ENCODE data around the gene DTNA. TPM values are rescaled to one million over a fixed set of nuclear protein-coding genes. Genes with fewer than 3 reads are reported as not detected.

DTNA gene
- total RNA-seq, 2 donors from 2014 or later: 10.7 to 76.2 TPM

DNA sequence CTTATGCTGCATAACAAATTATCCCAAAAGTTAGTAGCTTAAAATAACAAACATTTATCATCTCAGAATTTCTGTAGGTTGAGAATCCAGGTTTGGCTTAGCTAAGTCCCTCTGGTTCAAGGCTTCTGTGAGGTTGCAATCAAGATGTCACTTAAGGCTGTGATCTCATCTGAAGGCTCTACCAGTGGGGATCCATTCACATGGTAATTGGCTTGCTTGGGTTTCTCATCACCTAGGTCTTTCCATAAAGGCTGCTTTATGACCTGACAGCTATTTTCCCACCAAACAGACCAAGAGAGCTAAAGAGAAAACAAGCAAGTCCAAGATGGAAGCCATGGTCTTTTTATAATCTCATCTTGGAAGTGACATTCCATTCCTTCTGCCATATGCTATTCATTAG is 137.3 kb downstream of the DTNA start:
- Histone ChIP-seq H3K27ac (no peak overlapping the region), H3K9me3 (no peaks in the 10 kb centered on the region), H3K36me3 (no peaks in the 10 kb centered on the region), H3K4me1 (replicated peaks) (no peaks in the 10 kb centered on the region), H3K4me3 (no peak overlapping the region), H3K27me3 (replicated peaks; ENCODE audit: insufficient read depth) (no peaks in the 10 kb centered on the region)
- intact Hi-C loops (cut with DNase I): no loop called here
- no peak for DNase-seq (ENCODE audit: low spot score)
- no peak for TF ChIP-seq POLR2AphosphoS5 (IDR thresholded peaks at IDR 0.05)
- no peak for TF ChIP-seq POLR2A (IDR thresholded peaks at IDR 0.05)
- TF ChIP-seq, protein P1, sequence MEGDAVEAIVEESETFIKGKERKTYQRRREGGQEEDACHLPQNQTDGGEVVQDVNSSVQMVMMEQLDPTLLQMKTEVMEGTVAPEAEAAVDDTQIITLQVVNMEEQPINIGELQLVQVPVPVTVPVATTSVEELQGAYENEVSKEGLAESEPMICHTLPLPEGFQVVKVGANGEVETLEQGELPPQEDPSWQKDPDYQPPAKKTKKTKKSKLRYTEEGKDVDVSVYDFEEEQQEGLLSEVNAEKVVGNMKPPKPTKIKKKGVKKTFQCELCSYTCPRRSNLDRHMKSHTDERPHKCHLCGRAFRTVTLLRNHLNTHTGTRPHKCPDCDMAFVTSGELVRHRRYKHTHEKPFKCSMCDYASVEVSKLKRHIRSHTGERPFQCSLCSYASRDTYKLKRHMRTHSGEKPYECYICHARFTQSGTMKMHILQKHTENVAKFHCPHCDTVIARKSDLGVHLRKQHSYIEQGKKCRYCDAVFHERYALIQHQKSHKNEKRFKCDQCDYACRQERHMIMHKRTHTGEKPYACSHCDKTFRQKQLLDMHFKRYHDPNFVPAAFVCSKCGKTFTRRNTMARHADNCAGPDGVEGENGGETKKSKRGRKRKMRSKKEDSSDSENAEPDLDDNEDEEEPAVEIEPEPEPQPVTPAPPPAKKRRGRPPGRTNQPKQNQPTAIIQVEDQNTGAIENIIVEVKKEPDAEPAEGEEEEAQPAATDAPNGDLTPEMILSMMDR (IDR thresholded peaks at IDR 0.05): no peak

DNA sequence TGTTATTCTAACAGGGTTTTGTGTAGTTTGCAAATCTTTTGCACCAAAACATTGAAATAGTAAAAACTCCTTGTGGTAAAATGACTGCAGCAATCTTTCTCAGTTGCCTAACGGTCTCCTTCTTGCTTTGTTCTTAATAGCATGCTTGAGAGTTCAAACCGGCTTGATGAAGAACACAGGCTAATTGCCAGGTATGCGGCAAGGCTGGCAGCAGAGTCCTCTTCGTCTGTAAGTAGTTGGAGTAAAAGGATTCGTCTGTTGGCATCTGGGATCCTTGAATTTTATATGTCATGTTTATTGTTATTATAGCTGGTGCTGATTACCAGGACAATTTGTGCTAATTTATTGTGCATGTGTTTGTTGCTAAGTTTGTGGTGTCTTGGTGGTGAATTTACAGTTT is 138.1 kb downstream of the DTNA start:
- 29% methylated on average over 5 of the region's 5 CpGs for WGBS
- no peaks in the 10 kb centered on the region for H3K36me3 ChIP-seq
- intact Hi-C loops (cut with DNase I): no loop called here

DNA sequence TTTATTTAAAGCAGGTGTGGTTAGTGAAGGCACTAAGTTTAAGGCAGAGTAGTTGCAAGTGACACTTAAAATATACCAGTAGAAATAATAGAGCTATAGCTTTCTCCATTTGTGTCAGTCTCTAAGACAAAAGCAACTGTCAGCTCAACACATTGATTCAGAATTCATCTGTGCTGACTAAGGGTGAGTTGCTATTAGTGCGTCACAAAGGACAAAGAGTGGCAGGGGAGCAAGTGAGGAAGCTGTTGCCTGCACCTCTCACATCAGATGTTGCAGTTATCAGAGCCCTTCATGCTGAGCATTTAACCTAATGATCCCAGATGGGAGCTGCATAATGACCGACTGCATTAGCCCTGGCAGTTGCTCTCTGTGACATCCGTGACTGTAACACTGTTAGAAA is 138.6 kb downstream of the DTNA start:
- intact Hi-C loops (cut with DNase I): no loop called here
- Histone ChIP-seq H3K9me3 (no peaks in the 10 kb centered on the region), H3K27me3 (replicated peaks; ENCODE audit: insufficient read depth) (no peaks in the 10 kb centered on the region), H3K36me3 (no peaks in the 10 kb centered on the region), H3K4me3 (no peak overlapping the region), H3K4me1 (replicated peaks) (no peaks in the 10 kb centered on the region), H3K27ac (no peak overlapping the region)
- no peak for DNase-seq (ENCODE audit: low spot score)
- WGBS: 86% methylated on average over 3 of the region's 3 CpGs
- TF ChIP-seq, protein P1 (IDR thresholded peaks at IDR 0.05): no peak
- no peak for TF ChIP-seq POLR2AphosphoS5 (IDR thresholded peaks at IDR 0.05)
- TF ChIP-seq POLR2A (IDR thresholded peaks at IDR 0.05): no peak

More for the DNA sequence above, 138.1 kb downstream of the DTNA start:
- TF ChIP-seq, protein P1 (IDR thresholded peaks at IDR 0.05): no peak
- no peak for TF ChIP-seq POLR2AphosphoS5 (IDR thresholded peaks at IDR 0.05)
- TF ChIP-seq POLR2A (IDR thresholded peaks at IDR 0.05): no peak
- no peak overlapping the region for H3K27ac ChIP-seq
- H3K27me3 ChIP-seq (replicated peaks; ENCODE audit: insufficient read depth): no peaks in the 10 kb centered on the region
- no peaks in the 10 kb centered on the region for H3K9me3 ChIP-seq
- no peak for DNase-seq (ENCODE audit: low spot score)
- no peaks in the 10 kb centered on the region for H3K4me1 ChIP-seq (replicated peaks)
- no peak overlapping the region for H3K4me3 ChIP-seq

DNA sequence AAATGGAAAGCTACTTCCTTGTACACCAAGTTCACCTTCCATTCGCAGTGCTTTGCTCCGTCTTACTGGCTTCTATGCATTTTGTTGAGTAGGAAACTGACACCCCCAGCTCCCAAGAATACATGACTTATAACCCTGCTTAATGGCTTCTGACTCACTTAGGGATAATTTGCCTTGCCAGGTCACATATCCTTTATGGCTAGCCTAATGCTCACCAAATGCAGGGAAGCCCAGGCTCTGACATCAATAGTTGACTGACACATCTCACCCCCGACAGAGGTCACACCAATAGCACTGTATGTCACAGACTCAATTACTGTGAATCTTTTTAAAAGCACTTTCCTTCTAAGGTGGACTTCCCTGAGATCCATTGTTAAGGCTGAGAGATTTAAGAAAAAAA is 147.2 kb downstream of the DTNA start:
- Histone ChIP-seq H3K9me3 (no peaks in the 10 kb centered on the region), H3K27ac (no peak overlapping the region), H3K36me3 (no peaks in the 10 kb centered on the region), H3K4me3 (no peak overlapping the region), H3K4me1 (replicated peaks) (no peaks in the 10 kb centered on the region), H3K27me3 (replicated peaks; ENCODE audit: insufficient read depth) (no peaks in the 10 kb centered on the region)
- intact Hi-C loops (cut with DNase I): no loop called here
- DNase-seq (ENCODE audit: low spot score): no peak
- TF ChIP-seq, protein P1 (IDR thresholded peaks at IDR 0.05): no peak
- TF ChIP-seq POLR2AphosphoS5 (IDR thresholded peaks at IDR 0.05) (no peak), POLR2A (IDR thresholded peaks at IDR 0.05) (no peak)
- 77% methylated on average over 3 of the region's 3 CpGs for WGBS

DNA sequence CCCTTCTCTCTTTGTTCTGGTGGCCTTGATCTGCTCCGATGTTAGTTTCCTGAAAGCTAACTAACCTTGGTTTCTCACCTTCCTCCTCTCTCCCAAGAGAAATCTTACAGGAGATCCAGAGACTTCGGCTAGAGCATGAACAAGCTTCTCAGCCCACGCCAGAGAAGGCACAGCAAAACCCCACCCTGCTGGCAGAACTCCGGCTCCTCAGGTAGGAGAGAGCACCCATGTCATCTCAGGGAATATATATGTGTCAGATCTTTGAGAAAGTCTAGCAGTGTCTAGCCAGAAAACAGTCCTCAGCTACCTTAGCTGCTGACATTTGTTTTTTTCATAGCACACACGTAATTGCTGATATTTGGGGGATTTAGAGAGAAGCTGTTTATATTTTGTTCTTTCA is 148.1 kb downstream of the DTNA start:
- H3K36me3 ChIP-seq: no peaks in the 10 kb centered on the region
- intact Hi-C loops (cut with DNase I): no loop called here
- no peaks in the 10 kb centered on the region for H3K4me1 ChIP-seq (replicated peaks)

More for the DNA sequence above, 148.1 kb downstream of the DTNA start:
- H3K4me3 ChIP-seq: no peak overlapping the region
- no peak for DNase-seq (ENCODE audit: low spot score)
- TF ChIP-seq, protein P1 (IDR thresholded peaks at IDR 0.05): no peak
- TF ChIP-seq POLR2AphosphoS5 (IDR thresholded peaks at IDR 0.05) (no peak), POLR2A (IDR thresholded peaks at IDR 0.05) (no peak)
- no peak overlapping the region for H3K27ac ChIP-seq
- H3K9me3 ChIP-seq: no peaks in the 10 kb centered on the region
- H3K27me3 ChIP-seq (replicated peaks; ENCODE audit: insufficient read depth): no peaks in the 10 kb centered on the region
- 88% methylated on average over 5 of the region's 5 CpGs for WGBS

All from prostate gland (tissue), 2 donors.